ENCODE data around the gene RPRD1A.
"Not testable (repeated sequence)": the region's sequence is repeated elsewhere in the genome, so short reads cannot be mapped to it uniquely, and the experiment has no call there.

DNA sequence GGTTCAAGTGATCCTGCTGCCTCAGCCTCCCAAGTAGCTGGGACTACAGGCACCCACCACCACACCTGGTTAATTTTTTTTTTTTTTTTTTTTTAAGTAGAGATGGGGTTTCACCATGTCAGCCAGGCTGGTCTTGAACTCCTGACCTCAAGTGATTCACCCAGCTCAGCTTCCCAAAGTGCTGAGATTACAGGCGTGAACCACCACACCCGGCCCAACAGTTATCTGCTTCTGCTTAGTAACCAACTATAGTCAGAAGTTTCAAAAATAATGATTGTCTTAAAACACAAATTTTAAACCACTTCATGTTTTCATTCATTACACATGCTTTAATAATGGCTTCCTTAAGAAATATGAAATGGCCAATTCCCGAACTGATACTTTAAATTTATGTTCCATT is 43.1 kb downstream of the RPRD1A start:
- TF ChIP-seq EZH2 (IDR thresholded peaks at IDR 0.05); POLR2AphosphoS5 (IDR thresholded peaks at IDR 0.05; ENCODE audit: borderline replicate concordance, low read depth, low read length): not testable (repeated sequence)

Measured in SK-N-MC (cell line).